ENCODE data around the gene TAP2. TPM values are rescaled to one million over a fixed set of nuclear protein-coding genes. Genes with fewer than 3 reads are reported as not detected.

TAP2 gene
- total RNA-seq, 1 donor from 2014 or later = 11.0 TPM

DNA sequence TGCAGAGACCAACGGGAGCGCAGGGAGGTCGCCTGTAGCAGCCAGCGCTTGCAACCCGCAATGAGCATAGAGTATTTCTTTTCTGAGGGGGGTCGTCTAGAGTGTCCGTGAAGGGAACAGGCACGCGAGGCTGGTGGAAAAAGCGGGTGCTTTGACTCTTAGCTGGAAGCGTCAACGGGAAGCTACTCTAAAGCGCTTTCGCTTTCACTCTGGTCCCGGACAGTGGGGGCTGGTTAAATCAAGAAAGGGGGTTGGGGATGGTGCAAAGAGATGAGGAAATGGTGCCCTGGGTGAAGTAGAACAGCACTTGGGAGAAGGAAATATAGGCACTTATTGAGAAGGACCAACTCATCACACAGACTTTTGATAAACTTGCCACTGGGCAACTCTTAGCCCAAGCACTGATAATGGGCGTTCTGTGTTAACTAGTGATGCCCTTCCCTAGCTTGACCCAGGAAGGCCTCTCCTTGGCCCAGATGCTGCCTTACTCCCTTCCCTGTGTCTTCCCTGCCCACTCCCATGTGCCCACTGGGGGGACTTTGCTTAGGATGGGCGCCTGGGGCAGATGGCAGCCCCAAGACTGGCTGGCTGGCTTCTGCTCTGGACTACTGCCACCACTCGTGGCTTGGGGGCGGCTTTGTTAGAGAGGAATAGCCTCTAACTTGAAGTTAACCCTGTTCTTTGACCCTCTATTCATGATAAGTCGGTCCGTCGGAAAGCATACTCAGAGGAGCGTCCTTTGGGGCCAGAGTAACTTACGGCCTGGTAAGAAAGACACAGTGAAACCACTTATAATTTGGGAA, 16.0 kb upstream of the TAP2 start:
- peak; percentile 18 for DNase-seq

DNA sequence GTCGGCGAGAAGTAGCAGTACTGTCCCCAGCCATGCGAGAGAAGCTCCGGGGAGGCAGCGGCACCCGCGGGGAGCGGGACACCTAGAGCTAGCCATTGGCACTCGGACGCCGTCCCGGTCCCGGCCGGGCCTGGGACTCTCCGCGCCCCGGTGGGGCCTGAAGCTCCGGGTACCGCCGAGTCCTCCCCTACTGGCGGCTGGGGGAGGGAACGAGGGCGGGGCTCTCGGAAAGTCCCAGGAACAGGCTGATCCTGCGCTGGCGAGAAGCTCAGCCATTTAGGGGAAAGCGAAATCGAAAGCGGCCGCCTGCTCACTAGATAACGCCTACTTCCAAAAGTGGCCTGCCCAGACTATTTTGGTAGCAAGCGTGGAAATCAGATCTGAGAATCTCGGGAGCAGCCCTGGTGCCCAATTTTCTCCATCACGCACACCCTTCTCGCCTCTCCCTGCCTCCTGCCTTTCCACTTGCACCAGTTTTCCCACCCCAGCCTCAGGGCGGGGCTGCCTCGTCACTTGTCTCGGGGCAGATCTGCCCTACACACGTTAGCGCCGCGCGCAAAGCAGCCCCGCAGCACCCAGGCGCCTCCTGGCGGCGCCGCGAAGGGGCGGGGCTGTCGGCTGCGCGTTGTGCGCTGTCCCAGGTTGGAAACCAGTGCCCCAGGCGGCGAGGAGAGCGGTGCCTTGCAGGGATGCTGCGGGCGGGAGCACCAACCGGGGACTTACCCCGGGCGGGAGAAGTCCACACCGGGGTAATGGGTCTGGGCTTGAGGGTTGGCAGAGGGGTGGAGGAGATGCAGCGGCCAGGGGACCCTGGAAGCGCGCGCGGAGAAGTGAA, 15.2 kb upstream of the TAP2 start, which contains the start of the genes PSMB9 and TAP1:
PSMB9 (plus strand) TSS at position 652 of the 835 bp plus-strand sequence; CDS start at position 690, 38 bp downstream.
TAP1 (minus strand) TSS at position 164 of the 835 bp plus-strand sequence; CDS start at position 96, 68 bp downstream.
- DNase-seq = peak; percentile 96

DNA sequence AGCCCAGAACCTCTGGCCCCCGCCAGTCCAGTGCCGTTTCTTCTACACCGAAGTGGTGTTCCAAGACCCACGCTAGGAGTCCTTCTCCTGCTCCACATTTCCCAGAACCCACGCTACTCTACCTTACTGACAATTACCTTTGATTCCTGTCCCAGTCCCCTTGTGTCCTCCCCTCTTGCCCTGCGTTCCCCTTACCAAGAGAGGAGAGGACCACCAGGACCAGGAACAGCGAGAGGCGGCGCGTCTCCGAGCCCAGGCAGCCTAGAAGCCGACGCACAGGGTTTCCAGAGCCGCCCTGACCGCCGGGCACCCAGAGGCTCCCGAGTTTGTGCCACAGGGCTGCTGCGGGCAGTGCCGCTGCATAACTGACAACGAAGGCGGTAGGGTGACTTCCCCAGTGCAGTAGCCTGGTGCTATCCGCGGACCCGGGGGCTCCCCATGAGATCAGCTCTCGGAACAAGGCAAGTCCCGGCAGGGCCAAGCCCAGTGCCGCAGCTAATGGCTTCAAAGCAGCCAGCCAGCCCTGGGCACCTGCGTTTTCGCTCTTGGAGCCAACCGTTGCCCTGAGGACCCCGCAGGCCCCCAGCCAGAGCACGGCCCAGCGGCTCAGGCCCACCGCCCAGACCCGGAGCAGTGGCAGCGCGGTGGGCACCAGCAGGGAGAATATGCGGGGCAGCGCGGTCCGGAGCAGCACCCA, 14.5 kb upstream of the TAP2 start:
- no peak for DNase-seq

DNA sequence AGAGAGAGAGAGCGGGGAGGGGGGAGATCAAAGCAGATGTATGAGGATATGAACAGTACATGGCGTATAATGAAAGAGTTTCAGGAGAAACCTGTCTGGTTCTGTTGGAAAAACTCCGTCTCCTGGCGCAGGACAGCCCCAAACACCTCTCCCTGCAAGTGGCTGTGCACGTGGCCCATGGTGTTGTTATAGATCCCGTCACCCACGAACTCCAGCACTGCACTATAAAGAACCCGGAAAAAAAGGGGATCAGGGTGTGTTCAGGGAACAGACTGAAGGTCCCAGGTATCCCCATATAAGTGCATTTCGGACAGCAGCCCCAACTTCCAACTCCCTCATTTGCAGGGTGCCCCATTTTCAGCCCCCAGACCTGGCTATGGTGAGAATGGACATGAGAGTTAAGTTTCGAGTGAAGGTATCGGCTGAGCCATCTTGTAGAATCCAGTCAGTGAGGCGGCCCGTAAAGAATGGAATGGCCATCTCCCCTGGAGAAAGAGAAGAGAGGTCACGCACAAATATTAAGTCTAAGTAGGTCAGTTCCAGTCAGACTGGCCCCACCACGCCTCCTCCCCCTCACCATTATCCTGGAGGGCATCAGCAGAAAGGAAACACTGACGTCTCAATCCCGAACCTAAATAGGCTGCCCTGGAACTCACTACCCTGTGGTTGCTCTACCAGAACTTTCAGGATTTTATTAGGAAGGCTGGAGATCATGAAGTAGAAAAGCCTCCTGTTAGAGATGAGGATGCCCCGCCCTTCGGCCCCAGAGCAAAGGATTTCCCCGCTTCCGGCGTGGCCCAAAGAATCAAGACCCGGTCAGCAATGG, 13.7 kb upstream of the TAP2 start:
- no peak for DNase-seq

DNA sequence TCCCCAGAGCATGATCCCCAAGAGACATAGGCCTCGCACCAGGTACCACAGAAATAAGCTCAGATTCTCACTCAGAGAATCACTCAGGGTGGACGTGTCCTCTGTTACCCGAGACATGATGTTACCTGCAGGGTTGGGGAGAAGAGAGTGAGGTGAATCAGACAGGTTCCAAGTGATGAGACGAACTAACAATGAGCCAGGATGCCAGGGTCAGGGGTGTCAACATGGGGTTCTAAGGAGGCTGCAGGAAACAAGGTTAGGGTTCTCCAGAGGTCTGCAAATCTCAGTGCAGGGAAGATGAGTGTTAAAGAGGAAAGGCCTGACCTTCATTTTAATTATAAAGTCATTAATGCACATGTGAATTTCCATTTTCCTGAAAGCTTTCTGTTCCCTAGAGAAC, 12.5 kb upstream of the TAP2 start:
- DNase-seq = no peak

DNA sequence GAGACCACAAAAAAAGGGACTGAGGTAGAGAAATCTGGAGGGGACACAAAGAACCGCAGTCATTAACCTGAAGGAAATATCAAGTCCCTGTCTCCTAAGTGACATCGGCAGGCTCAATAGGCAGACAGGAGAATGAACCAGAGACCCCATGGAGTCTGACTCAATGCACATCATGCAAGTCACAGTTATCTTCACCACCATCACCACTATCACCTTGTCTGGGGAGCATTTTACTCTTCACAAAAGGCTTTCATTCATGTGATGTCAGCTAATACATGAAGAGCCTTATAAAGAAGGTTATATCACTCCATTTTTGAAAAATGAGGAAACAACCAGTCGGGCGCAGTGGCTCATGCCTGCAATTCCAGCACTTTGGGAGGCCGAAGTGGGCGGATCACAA, 10.6 kb upstream of the TAP2 start:
- DNase-seq = no peak

DNA sequence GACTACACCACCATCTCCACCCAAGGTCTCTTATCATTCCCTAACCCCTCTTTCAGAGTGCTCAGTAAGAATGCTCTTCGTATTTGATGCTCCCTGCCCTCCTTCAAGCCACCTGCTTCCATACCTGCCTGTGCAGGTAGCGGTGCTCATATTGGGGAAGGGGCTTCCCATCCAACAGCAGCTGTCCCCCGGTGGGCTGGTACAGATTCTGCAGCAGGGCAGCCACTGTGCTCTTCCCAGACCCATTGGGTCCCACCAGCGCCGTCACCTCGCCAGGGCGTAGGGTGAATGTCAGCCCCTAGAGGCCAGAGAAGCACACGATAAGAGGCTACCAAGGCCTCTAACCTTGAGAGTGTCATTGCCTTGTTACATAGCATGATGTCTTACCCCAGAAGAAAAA, 9.3 kb upstream of the TAP2 start:
- no peak for DNase-seq

DNA sequence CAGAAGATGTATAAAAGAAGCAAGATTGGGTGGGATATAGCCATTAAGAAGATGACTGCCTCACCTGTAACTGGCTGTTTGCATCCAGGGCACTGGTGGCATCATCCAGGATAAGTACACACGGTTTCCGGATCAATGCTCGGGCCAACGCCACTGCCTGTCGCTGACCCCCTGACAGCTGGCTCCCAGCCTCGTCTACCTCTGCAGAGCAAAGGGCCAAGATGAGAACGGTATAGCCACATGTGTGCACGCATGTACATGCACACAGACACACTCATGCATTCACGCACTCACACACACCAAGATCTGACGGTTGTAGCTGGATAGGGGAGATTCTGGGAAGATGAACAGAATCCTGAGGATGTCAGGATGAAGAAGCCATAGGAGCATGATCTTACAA, 8.5 kb upstream of the TAP2 start:
- DNase-seq = no peak

DNA sequence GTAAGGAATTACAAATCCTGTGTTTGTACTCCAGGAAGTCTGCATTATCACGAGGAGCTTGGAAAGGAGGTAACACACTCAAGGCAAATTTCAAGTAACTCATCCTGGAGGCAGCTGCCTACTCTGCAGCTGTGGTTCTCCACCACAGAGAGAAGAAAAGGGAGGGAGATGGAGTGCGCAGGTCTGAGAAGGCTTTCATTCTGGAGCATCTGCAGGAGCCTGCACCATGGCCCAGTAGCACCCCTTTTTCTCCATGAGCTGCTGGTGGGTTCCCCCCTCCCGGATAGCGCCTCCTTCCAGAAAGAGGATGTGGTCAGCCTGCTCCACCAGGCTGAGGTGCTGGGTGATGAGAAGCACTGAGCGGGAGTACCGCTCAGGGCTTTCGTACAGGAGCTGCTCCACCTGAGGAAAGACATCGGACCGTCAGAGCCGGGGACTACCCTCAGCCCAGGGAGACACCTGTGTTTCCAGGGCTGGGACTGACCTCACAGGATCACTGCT, 6.9 kb upstream of the TAP2 start:
- DNase-seq = no peak

DNA sequence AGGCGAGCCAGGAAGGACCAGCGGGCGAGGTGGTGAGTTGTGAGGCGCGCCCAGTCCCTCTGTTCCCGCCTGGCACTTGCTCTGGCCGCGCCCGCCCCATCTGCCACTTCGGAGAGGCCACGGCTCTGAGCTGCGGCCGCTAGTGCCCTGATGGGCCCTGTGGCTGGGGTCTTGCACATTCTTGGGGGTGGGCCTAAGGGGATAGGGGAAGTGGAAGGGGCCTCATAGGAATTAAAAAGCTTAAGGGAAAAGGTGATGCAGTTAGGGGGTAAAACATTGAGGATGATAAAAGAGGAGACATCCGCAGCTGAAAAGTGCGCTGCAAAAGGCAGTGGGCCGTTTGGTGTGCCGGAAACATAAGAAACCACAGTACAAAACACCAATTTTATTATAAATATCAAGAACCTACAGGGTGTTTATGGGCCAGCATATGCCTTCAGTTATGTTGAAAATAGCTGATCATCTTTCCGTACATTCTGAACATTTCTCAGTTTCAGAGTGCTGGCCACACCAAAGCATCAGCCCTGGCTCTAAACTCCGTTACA, 6.4 kb upstream of the TAP2 start:
- DNase-seq = no peak

DNA sequence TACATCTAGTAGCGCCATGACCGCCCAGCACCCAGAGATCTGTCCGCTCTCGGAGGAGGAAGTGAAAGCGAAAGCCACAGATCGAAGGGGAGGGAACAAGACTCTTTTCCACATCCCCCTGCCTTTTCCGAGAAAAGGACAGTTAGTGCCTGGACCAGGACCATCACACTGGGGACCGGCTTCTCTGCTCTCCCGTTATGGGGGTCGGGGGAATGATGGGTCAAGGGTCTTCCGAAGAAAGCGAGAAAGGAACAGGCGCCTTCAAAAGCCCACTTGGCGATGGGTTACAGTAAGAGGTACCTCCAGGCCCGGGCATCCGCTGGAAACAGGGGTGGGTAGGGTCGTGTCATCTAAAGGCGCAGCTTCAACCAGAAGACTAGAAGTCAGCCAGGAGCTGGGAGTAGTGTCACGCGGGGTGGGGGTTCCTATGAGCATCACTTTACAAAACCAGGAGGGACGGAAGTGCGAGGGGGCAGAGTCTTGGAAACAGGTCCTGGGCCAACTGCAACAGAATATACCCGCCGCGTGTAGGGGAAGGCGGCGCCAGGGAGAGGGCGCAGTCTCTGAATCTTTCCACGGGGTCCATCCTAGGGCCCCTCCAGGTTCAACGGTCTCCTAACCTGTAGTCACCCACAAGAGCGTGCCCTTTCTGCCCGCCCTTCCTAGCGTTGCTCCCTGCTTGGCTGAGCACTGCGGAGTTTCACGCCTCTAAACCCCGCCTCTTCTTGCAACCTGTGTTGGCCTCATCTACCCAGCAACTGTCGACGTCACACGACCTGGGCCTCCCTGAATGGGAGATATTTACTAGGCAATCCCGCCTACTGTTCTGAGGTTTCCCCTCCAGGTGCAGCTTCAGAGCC, 5.7 kb upstream of the TAP2 start, which contains the start of gene PSMB8:
PSMB8 (minus strand) TSS at position 69 of the 860 bp plus-strand sequence; CDS start at position 18, 51 bp downstream.
- DNase-seq = peak; percentile 95

DNA sequence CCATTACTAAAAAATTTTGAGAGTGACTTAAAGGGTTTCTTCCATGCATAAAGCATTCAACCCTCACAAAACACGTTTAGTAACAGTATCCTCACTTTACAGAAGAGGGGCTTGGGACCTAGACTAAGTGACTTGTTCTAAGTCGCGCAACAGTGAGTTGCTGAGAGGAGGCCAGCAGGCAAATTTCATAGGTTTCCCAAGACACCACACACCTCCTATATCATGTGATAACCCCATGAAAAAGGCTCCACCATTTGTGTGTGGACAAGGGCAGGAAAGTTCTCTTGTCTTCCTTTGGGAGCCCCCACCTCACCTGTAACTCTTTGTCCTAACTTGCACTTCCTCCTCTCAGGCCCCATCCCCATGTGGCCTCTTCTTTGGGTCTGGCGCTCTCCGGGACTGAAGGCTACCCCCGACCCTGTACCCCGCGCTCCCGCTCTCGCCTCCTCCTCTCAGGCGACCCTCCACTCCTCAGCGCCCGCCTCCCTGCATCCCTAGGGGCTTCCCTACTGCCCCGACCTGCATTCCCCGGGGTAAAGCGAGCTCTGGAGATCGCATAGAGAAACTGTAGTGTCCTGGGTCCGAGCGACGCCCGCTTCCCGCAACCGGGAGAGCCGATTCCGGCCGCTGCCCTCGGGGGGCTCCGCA, 4.9 kb upstream of the TAP2 start:
- no peak for DNase-seq

DNA sequence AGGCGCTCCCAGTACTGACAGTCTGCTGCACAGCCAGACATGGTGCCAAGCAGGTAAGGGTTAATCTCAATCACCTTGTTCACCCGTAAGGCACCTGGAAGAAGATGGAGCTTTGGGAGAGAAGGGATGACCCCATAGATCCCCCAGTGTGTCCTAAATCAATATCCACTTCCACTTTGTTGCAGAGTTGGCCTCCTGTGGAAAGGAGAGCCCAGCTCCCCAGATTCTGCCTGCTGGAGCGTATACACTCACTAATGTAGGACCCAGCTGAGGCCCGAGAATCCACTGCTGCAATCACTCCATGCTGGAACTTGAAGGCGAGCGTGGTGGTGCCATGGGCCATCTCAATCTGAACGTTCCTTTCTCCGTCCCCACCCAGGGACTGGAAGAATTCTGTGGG, 4.2 kb upstream of the TAP2 start:
- DNase-seq = no peak

DNA sequence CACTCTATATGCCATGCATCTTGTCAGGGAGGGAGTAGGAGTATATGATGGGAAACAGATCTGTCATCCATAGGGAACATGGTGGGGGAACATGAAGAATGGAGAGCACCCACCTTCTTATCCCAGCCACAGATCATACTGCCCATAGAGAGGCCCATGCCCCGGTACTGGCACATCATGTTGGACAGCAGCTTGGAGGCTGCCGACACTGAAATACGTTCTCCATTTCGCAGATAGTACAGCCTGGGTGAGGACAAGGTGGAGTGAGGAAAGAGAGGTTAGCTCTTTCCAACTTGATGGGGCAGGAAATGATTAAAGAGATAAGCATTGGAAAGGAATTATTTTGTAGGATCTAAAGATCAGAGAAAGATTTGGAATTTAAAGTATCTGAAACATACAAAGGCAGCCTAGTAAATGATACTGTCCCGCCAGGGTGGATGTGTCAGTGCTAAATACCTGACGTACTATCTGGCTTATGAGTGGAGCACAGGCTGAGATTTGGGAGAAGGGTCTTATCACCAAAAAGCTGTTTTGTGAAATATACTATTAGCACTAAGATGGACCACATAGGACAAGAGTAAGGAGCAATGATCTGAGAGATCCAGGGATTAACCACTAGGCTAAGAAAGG, 3.6 kb upstream of the TAP2 start:
- no peak for DNase-seq

DNA sequence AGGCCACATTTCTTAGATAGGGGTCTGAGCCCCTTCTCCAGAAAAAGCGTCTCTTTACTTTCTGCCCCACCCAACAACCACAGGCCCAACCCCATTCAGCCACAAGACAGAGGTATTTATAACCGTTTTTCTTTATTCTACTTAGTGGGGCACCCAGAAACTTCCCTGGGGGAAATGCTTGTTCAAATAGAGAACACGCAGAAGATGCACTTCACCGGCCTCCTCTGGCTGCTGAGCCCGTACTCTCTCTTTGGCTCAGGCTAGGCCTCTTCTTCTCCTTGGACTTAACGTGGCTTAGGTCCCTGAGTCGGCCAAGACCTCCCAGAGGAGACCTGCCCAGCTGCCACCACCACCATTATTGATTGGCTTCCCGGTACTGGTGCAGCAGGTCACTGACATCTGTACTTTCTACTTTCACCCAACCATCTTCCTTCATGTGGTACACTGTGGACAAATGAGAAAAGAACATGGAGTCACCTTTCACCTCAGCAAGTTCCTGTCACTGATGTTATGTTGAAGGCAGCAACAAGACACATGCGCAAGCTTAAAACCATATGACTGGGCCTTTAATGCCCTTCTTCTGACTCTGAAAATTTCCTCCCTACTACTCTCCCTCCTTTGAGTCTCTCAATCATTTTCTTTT, 2.2 kb upstream of the TAP2 start:
- no peak for DNase-seq

DNA sequence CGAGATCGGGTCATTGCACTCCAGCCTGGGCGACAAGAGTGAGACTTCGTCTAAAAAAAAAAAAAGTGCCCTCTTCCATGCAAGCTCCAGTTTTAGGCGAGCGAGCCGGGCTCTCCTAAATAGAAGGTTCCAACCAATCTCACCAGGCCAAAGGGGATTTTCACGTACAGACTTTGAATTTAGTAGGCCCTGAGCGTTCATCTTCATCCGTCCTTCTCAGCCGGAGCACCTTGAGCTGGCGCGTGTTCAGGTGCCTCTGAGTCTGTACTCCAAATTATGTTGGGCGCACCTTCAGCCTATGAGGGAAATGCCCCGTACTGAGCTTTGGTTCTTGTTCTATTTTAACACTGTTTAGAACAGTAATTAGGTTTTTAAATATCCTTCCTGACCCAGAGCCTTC, 817 bp upstream of the TAP2 start:
- no peak for DNase-seq

DNA sequence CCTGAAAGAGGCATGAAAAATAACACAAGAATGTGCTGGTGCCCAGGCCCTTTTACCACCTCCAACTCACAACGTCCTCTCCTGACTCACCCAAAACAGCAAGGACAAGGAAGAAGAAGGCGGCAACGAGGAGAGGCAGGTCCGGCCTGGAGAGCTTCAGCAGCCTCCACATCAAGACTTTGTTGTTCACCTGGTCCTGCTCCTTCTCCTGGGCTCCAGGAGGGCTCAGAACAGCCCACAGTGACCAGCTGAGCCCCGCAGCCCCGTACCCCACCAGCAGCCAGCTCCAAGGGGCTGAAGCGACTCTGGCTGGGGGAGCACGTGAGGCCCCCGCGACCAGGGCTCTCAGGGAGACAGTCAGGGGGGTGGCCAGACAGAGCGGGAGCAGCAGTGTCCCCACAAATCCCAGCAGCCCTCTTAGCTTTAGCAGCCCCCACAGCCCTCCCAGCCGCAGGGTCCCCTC, 857 bp downstream of the TAP2 start:
- DNase-seq = no peak

DNA sequence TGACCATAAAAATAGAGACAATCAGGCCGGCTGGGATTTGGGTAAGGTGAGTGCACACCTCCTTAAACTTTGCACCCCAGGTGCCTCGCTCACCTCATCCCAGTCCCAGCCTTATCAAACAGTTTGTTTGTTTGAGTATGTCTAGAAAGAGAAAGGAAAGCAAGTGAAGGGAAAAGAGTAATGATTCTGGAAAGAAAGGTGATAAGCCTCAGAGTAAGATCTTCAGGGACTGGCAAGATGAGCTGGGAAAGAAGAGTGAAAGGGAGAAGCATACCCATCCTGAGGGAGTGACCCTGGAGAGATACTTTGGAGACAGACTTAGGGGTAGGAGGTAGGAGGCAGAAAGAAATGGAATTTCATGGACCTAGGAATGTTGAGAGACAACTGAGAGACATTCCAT, 1.7 kb downstream of the TAP2 start:
- no peak for DNase-seq

Measured in skin of body (tissue), 2 donors.